ENCODE results near the gene FPGS. TPM values are rescaled to one million over a fixed set of nuclear protein-coding genes. Genes with fewer than 3 reads are reported as not detected.

FPGS gene
- polyA plus RNA-seq, 3 donors, result 21.3 to 28.5 (median 25.2) TPM

- H3K9ac ChIP-seq (ENCODE audit: insufficient read depth, low read length, poor library complexity, severe bottlenecking), result no peak overlapping the region
Measured at GRCh38 chr9:127828262-127829031, 25.8 kb downstream of the FPGS start.

DNA sequence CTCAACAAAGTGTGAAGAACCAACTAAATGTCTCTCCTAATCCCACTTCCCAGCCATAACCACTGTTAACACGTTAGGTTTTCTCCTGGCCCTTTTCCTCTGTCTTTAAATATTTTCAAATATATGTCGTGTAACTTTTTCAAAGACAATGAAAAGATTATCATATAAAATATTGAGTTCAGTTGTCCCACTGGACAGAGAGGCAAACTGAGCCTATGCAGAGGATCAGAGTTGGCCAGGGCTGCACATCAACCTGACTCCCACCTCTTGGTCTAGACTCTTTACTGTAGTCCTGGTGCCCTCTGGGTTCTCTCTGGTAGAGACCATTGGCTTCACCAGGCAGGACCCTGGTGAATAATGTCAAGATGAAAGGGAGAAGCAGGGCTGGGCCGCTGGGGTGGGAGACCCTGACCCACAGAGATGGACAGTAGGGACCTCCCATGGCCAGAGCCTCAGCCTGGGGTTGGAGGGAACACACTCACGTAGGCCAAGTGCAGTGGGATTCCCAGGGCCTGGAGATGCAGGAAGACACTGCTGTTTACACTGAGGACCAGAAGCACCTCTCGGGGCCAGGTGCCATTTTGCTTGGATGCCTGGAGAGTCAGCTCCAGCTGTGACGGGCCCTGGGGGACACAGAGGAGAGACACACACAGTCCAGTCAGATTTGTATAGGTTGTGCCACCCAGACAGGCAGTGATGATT is 26.7 kb downstream of the FPGS start:
- Histone ChIP-seq H3K4me1 (ENCODE audit: control insufficient read depth in 1 of 2, insufficient read depth in 2 of 2, low read length in 2 of 2) (peaks cover 22 to 27% of the 10 kb centered on the region in 2 donors), H2AFZ (ENCODE audit: insufficient read depth, low read depth, low read length, poor library complexity, severe bottlenecking) (no peak overlapping the region), H3K27me3 (ENCODE audit: control insufficient read depth in 2 of 2, insufficient read depth in 2 of 2, low read length in 2 of 2) (no peaks in the 10 kb centered on the region), H3K27ac (ENCODE audit: low read depth in 1 of 2, low read length in 2 of 2) (peak overlapping the region in 1 of 2 donors; percentile 4), H3K4me2 (replicated peaks; ENCODE audit: extremely low read depth, low read length, poor library complexity, severe bottlenecking) (no peak overlapping the region), H4K20me1 (ENCODE audit: insufficient read depth, low read length) (no peaks in the 10 kb centered on the region), H3K9me3 (replicated peaks in 1 of 2; ENCODE audit: control insufficient read depth in 1 of 2, insufficient read depth in 1 of 2, low read length in 2 of 2) (no peaks in the 10 kb centered on the region), H3K9ac (ENCODE audit: insufficient read depth, low read length, poor library complexity, severe bottlenecking) (no peak overlapping the region), H3K79me2 (ENCODE audit: insufficient read depth, low read length) (no peaks in the 10 kb centered on the region), H3K4me3 (replicated peaks in 1 of 3; ENCODE audit: low read depth in 2 of 3, low read length in 3 of 3) (no peak overlapping the region), H3K36me3 (replicated peaks in 1 of 2; ENCODE audit: control insufficient read depth in 1 of 2, insufficient read depth in 2 of 2, low read length in 2 of 2) (peaks cover 25 to 33% of the 10 kb centered on the region in 2 donors)
- 100% methylated on average over 2 of the region's 6 CpGs for WGBS (ENCODE audit: insufficient coverage)
- Mint-ChIP-seq H3K4me1 (peaks cover 28% of the 10 kb centered on the region), H3K4me3 (no peak overlapping the region), H3K36me3 (peaks cover 41 to 56% of the 10 kb centered on the region in 2 donors), H3K27me3 (ENCODE audit: low read depth in 3 of 3) (peaks cover under 1 to 2% (median 1%) of the 10 kb centered on the region in 3 donors), H3K27ac (peak overlapping the region in 4 of 7 donors; percentile 19 to 79 (median 34)), H3K9me3 (no peaks in the 10 kb centered on the region)
- intact Hi-C loops (cut with micrococcal nuclease), result loop anchor here in 1 of 2 donors (5.0 kb wide), 1 partner anchor 33 kb away; no protein-coding TSS in a partner anchor
- TF ChIP-seq, protein P1, sequence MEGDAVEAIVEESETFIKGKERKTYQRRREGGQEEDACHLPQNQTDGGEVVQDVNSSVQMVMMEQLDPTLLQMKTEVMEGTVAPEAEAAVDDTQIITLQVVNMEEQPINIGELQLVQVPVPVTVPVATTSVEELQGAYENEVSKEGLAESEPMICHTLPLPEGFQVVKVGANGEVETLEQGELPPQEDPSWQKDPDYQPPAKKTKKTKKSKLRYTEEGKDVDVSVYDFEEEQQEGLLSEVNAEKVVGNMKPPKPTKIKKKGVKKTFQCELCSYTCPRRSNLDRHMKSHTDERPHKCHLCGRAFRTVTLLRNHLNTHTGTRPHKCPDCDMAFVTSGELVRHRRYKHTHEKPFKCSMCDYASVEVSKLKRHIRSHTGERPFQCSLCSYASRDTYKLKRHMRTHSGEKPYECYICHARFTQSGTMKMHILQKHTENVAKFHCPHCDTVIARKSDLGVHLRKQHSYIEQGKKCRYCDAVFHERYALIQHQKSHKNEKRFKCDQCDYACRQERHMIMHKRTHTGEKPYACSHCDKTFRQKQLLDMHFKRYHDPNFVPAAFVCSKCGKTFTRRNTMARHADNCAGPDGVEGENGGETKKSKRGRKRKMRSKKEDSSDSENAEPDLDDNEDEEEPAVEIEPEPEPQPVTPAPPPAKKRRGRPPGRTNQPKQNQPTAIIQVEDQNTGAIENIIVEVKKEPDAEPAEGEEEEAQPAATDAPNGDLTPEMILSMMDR (IDR thresholded peaks at IDR 0.05), result no peak
- no peak for DNase-seq

More at GRCh38 chr9:127828262-127829031, 25.8 kb downstream of the FPGS start:
- H3K36me3 ChIP-seq (replicated peaks in 1 of 2; ENCODE audit: control insufficient read depth in 1 of 2, insufficient read depth in 2 of 2, low read length in 2 of 2), result peaks cover 31 to 39% of the 10 kb centered on the region in 2 donors
- peaks cover 15 to 19% of the 10 kb centered on the region in 2 donors for H3K4me1 ChIP-seq (ENCODE audit: control insufficient read depth in 1 of 2, insufficient read depth in 2 of 2, low read length in 2 of 2)
- peak overlapping the region; percentile 62 to 76 for H3K4me3 Mint-ChIP-seq
- H3K4me2 ChIP-seq (replicated peaks; ENCODE audit: extremely low read depth, low read length, poor library complexity, severe bottlenecking), result peak overlapping the region; percentile 56
- H2AFZ ChIP-seq (ENCODE audit: insufficient read depth, low read depth, low read length, poor library complexity, severe bottlenecking), result peak overlapping the region; percentile 39
- DNase-seq, result peak; percentile 66 to 75 (median 69)
- H3K27ac Mint-ChIP-seq, result peak overlapping the region in 6 of 7 donors; percentile 52 to 88 (median 77)
- H3K27me3 Mint-ChIP-seq (ENCODE audit: low read depth in 3 of 3), result peaks cover 1 to 3% (median 2%) of the 10 kb centered on the region in 3 donors
- H4K20me1 ChIP-seq (ENCODE audit: insufficient read depth, low read length), result no peaks in the 10 kb centered on the region
- H3K79me2 ChIP-seq (ENCODE audit: insufficient read depth, low read length), result no peaks in the 10 kb centered on the region
- peak overlapping the region in 1 of 2 donors; percentile 4 for H3K27ac ChIP-seq (ENCODE audit: low read depth in 1 of 2, low read length in 2 of 2)
- H3K36me3 Mint-ChIP-seq, result peaks cover 46 to 65% of the 10 kb centered on the region in 2 donors
- TF ChIP-seq, protein P1 (IDR thresholded peaks at IDR 0.05), result no peak
- peak overlapping the region in 1 of 3 experiments; percentile 45 for H3K4me3 ChIP-seq (replicated peaks in 1 of 3; ENCODE audit: low read depth in 2 of 3, low read length in 3 of 3)
- H3K27me3 ChIP-seq (ENCODE audit: control insufficient read depth in 2 of 2, insufficient read depth in 2 of 2, low read length in 2 of 2), result no peaks in the 10 kb centered on the region
- 78% methylated on average over 34 of the region's 34 CpGs for WGBS (ENCODE audit: insufficient coverage)
- intact Hi-C loops (cut with micrococcal nuclease), result loop anchor here in 1 of 2 donors (5.0 kb wide), 1 partner anchor 34 kb away; no protein-coding TSS in a partner anchor
- no peaks in the 10 kb centered on the region for H3K9me3 Mint-ChIP-seq
- no peaks in the 10 kb centered on the region for H3K9me3 ChIP-seq (replicated peaks in 1 of 2; ENCODE audit: control insufficient read depth in 1 of 2, insufficient read depth in 1 of 2, low read length in 2 of 2)
- H3K4me1 Mint-ChIP-seq, result peaks cover 22% of the 10 kb centered on the region

All from CD14-positive monocyte (primary cell).